ENCODE data around the gene MCTP1. TPM values are rescaled to one million over a fixed set of nuclear protein-coding genes. Genes with fewer than 3 reads are reported as not detected.

The MCTP1 gene
- total and polyA plus RNA-seq, 9 of the 15 experiments (the other 6 are each of a cell fraction or from before 2014, with no cell fraction given): 0.04 to 0.93 (median 0.06) TPM; not detected in 4

DNA sequence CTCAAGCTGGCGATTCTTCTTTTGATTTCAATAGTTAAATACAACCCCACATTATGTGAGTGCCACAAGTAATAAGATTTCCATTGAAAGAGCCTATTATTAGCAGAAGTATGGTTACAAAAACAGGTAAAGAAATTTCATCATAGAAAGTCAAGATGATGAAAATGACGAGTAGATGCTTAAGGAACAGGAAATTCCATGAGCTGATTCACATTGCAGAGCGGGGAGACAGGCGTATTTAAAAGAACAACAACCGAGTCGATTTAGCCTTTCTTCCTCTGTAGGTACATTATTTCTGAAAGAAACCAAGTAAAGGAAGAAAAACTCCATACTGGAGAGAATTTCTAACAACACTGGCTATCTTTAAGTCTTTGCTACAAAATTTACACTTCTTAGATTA is 356.0 kb downstream of the MCTP1 start (continued):
- TF ChIP-seq, protein P1, sequence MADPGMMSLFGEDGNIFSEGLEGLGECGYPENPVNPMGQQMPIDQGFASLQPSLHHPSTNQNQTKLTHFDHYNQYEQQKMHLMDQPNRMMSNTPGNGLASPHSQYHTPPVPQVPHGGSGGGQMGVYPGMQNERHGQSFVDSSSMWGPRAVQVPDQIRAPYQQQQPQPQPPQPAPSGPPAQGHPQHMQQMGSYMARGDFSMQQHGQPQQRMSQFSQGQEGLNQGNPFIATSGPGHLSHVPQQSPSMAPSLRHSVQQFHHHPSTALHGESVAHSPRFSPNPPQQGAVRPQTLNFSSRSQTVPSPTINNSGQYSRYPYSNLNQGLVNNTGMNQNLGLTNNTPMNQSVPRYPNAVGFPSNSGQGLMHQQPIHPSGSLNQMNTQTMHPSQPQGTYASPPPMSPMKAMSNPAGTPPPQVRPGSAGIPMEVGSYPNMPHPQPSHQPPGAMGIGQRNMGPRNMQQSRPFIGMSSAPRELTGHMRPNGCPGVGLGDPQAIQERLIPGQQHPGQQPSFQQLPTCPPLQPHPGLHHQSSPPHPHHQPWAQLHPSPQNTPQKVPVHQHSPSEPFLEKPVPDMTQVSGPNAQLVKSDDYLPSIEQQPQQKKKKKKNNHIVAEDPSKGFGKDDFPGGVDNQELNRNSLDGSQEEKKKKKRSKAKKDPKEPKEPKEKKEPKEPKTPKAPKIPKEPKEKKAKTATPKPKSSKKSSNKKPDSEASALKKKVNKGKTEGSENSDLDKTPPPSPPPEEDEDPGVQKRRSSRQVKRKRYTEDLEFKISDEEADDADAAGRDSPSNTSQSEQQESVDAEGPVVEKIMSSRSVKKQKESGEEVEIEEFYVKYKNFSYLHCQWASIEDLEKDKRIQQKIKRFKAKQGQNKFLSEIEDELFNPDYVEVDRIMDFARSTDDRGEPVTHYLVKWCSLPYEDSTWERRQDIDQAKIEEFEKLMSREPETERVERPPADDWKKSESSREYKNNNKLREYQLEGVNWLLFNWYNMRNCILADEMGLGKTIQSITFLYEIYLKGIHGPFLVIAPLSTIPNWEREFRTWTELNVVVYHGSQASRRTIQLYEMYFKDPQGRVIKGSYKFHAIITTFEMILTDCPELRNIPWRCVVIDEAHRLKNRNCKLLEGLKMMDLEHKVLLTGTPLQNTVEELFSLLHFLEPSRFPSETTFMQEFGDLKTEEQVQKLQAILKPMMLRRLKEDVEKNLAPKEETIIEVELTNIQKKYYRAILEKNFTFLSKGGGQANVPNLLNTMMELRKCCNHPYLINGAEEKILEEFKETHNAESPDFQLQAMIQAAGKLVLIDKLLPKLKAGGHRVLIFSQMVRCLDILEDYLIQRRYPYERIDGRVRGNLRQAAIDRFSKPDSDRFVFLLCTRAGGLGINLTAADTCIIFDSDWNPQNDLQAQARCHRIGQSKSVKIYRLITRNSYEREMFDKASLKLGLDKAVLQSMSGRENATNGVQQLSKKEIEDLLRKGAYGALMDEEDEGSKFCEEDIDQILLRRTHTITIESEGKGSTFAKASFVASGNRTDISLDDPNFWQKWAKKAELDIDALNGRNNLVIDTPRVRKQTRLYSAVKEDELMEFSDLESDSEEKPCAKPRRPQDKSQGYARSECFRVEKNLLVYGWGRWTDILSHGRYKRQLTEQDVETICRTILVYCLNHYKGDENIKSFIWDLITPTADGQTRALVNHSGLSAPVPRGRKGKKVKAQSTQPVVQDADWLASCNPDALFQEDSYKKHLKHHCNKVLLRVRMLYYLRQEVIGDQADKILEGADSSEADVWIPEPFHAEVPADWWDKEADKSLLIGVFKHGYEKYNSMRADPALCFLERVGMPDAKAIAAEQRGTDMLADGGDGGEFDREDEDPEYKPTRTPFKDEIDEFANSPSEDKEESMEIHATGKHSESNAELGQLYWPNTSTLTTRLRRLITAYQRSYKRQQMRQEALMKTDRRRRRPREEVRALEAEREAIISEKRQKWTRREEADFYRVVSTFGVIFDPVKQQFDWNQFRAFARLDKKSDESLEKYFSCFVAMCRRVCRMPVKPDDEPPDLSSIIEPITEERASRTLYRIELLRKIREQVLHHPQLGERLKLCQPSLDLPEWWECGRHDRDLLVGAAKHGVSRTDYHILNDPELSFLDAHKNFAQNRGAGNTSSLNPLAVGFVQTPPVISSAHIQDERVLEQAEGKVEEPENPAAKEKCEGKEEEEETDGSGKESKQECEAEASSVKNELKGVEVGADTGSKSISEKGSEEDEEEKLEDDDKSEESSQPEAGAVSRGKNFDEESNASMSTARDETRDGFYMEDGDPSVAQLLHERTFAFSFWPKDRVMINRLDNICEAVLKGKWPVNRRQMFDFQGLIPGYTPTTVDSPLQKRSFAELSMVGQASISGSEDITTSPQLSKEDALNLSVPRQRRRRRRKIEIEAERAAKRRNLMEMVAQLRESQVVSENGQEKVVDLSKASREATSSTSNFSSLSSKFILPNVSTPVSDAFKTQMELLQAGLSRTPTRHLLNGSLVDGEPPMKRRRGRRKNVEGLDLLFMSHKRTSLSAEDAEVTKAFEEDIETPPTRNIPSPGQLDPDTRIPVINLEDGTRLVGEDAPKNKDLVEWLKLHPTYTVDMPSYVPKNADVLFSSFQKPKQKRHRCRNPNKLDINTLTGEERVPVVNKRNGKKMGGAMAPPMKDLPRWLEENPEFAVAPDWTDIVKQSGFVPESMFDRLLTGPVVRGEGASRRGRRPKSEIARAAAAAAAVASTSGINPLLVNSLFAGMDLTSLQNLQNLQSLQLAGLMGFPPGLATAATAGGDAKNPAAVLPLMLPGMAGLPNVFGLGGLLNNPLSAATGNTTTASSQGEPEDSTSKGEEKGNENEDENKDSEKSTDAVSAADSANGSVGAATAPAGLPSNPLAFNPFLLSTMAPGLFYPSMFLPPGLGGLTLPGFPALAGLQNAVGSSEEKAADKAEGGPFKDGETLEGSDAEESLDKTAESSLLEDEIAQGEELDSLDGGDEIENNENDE (IDR thresholded peaks at IDR 0.05; ENCODE audit: low read depth, low read length): no peak
- TF ChIP-seq ZNF174 (CRISPR knock-in tag; IDR thresholded peaks at IDR 0.05) (no peak), ZNF165 (CRISPR knock-in tag; IDR thresholded peaks at IDR 0.05; ENCODE audit: borderline replicate concordance) (no peak), ZNF766 (CRISPR knock-in tag; conservative IDR thresholded peaks at IDR 0.05) (no peak), MEF2A (IDR thresholded peaks at IDR 0.05; ENCODE audit: control insufficient read depth, low read depth, low read length) (no peak), MYNN (IDR thresholded peaks at IDR 0.05) (no peak), MYNN (CRISPR knock-in tag; IDR thresholded peaks at IDR 0.05) (no peak), PRMT5 (CRISPR knock-in tag; IDR thresholded peaks at IDR 0.05) (no peak)
- TF ChIP-seq, protein P2, sequence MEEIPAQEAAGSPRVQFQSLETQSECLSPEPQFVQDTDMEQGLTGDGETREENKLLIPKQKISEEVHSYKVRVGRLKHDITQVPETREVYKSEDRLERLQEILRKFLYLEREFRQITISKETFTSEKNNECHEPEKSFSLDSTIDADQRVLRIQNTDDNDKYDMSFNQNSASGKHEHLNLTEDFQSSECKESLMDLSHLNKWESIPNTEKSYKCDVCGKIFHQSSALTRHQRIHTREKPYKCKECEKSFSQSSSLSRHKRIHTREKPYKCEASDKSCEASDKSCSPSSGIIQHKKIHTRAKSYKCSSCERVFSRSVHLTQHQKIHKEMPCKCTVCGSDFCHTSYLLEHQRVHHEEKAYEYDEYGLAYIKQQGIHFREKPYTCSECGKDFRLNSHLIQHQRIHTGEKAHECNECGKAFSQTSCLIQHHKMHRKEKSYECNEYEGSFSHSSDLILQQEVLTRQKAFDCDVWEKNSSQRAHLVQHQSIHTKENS (CRISPR knock-in tag; IDR thresholded peaks at IDR 0.05): no peak
- TF ChIP-seq, protein P3, sequence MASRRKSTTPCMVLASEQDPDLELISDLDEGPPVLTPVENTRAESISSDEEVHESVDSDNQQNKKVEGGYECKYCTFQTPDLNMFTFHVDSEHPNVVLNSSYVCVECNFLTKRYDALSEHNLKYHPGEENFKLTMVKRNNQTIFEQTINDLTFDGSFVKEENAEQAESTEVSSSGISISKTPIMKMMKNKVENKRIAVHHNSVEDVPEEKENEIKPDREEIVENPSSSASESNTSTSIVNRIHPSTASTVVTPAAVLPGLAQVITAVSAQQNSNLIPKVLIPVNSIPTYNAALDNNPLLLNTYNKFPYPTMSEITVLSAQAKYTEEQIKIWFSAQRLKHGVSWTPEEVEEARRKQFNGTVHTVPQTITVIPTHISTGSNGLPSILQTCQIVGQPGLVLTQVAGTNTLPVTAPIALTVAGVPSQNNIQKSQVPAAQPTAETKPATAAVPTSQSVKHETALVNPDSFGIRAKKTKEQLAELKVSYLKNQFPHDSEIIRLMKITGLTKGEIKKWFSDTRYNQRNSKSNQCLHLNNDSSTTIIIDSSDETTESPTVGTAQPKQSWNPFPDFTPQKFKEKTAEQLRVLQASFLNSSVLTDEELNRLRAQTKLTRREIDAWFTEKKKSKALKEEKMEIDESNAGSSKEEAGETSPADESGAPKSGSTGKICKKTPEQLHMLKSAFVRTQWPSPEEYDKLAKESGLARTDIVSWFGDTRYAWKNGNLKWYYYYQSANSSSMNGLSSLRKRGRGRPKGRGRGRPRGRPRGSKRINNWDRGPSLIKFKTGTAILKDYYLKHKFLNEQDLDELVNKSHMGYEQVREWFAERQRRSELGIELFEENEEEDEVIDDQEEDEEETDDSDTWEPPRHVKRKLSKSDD (conservative IDR thresholded peaks at IDR 0.05; ENCODE audit: low read length): no peak
